Stimulated activated CD8-positive, alpha-beta memory T cell treated with anti-CD3 and anti-CD28 coated beads, Interleukin-4, amount 100 ng/mL, for 4 hours (primary cell): Measurements from ENCODE around the gene KCNJ4.

Source experiments
- DNase-seq, 2 donors: peaks; one replicate each; pipeline ENCODE4 v3.0.0-alpha.2; 2020; ENCODE audit warnings: low read depth in 2 of 2, low spot score in 1 of 2

KCNJ4 gene

DNA sequence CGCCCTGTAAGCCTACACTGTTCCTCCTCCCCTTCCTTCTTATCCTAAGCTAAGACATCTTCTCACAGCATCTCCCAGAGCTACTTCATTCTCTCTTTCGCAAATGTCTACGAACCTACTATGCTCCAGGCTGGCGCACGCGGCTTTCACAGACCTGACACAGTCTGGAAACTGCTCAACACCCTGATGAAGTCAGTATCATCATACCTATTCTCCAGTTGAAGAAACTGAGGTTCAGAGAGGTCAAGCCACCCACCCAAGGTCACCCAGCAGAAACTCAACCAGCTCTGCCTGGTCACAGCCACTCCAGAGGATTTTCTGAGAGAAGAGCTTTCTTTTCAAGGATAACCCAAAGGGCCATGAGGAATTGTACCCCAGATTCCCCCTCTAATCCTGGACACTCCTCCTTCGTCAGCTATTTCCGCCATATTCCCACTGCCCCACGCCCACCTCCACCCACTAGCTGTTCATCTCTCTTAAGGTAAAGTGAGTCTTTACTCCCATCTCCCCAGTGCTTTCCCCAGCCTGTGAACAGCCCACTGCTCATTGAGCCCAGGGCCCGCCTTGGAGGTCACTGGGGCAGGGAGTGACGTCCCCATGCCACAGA lies 1.8 kb downstream of the KCNJ4 start:
- no peak for DNase-seq

DNA sequence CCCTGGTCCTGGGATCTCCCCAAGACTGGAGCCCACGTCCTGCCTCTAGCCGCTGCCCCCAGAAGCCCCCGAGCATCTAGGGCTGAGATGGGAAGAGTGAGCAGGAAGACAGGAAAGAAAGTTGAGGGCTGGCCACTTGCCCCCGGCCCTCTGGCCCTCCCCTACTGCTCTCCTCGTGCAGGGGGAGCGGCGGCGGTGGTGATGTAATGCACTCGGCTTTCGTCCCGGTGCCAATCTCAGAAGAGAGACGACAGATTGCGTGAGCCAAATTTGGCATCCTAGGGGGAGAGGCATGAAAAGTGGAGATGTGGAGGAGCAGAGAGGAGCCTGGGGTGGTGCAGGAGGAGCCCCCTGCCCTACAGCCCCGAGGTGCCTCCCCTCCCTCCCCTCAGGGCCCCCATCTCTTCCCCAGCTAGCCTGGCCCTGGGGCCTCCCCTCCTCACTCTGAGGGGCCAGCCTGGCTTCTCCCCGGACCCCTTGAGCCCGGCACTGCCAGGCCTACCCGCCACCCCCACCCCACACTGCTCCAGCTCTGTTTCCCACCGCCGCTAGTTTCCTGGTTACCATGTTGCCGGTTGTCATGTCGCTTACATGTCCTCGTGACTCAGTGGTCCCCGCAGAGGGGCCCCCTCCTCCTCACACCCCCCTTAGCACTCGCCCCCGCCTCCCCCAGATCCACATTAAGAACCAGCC lies 2.5 kb downstream of the KCNJ4 start:
- no peak for DNase-seq

DNA sequence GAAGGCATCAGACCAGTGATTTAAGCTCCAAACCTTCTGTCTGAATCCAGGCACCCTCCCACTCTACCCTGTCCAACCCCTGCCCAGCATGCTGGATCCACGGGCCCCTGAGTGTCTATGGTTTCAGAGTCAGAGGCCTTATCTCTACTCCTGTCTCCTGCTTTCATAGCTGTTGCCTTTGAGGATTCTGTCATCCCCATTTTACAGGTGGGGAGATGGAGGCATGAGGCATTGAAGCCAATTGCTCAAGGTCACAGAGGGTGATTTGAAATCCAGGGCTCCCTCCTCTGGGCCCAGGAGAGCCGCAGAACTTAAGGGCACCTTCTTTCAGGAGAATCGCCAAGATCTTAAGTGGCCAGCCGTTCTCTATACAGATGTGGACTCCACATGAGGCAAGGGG lies 3.1 kb downstream of the KCNJ4 start:
- DNase-seq: no peak

DNA sequence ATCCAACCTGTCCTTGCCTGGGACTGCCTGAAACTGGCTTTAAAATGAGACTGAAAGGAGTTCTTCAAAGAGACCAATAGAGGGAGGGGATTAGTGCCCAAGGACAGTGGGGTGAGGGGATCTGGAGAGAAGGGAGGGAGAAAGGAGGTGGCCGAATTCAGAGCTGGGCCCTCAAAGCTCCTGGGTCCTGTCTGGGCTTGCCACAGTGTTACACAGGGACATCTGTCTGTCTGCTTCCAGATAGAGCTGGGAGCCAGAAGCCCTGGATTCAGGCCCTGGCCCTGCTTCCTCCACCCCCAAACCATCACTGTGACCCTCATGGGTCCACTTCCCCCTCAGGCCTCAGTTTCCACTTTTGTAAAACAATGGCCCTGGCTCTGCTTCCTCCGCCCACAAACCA lies 3.6 kb downstream of the KCNJ4 start:
- DNase-seq: no peak

DNA sequence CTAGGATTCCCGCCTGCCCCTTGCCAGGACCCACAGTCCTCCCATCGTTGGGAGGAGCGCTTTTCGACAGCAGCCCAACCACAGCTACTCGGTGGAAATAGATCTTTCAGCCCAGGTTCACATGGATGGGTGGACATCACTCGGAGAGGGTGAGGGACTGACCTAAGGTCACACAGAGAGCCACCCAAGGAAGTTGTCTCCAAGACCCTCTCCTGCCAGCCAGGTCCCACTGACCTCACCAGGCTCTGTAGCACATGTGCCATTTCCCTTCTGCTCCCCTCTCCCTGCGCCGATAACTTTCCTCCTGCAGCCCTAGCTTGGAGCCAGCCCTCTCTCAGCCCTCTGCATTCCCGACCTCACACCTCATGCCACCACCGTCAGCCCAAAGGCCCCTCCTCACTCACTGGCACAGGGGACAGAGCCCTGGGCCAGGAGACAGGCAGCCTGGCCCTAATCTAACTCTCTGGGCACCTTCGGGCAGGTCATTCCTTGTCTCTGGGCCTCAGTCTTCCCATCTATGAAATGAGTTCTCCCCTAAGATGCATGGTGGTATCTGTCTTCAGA lies 4.7 kb downstream of the KCNJ4 start:
- no peak for DNase-seq

DNA sequence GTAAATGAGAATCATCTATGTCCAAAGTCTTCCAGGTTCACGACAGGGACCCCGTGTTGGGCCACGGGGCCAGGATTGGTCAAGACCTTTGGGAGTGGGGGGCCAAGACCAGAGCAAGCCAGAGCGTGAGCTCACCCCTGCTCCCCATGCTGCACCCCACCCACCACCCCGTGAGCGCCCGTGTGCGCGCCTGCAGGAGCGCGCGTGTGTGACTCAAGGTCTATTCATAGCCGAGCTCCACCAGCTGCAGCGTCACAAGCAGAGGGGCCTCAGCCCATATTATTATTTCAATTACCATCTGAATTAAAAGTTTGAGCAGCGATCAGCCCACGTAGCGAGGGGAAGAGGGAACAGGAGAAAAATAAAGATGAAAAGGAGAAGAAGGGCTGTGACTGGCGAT lies 5.2 kb downstream of the KCNJ4 start:
- DNase-seq: no peak

DNA sequence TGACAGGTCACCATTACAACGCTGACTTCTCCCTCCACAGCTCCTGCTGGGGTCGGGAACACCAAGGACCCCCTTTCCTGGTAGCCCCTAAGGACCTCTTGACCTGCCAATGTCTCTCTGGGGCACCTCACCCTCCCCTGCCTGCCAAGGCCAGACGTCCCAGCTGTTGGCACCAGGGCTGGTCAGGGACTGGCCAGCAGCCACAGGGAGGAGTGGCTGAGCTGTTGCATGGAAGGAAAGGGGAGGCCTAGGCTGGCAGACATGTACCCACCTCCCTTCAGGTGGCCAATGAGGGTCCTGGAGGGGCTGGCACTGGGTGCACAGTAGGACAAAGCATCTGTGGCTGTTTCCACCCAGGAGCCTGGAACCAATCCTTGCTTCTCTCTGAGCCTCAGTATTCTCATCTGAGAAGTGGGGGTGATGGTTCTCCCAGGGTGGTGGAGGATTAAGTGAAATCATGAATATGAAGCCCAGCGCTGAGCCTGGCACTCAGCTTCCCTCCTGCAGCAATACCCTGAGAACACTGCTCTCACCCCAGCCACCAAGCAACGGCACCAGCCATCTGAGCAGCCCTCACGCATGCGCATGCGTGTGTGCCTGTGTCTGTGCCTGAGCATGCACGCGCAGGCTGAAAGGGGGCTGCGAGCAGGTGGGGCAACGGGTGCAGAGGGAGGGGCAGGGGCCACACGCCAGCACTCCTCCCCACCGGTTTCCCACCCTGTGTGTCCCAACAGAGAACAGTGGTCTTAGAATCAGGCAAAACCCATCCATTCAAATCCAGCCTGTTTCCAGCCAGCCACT lies 5.9 kb downstream of the KCNJ4 start:
- no peak for DNase-seq

DNA sequence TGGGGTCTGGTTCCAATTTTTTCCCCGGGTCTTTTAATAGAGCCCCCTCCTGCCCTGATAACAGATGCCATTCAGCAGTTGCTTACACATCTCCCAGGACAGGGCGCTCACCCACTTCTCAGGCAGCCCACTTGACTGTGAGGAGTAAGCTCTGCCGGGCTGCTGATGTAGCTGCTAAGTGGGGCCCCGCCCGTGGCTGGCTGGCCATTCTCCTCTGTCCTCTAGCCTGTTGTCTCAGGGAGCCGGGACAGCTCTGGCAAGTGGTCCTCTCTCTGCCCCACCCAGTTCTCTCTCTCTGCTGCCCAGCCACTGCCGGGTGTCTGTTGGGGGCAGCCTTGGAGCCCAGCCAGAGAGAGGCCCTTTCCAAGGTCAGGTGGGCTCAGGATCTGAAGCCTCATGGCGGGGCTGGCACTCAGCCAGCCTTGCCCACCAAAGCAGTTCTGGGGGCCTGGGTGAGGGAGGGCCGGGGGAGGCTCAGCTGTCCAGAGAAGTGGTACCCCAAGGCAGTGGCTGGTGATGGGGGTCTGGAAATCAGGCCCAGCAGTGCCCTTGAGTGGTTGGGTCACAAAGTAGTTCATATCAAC lies 8.9 kb downstream of the KCNJ4 start:
- no peak for DNase-seq

DNA sequence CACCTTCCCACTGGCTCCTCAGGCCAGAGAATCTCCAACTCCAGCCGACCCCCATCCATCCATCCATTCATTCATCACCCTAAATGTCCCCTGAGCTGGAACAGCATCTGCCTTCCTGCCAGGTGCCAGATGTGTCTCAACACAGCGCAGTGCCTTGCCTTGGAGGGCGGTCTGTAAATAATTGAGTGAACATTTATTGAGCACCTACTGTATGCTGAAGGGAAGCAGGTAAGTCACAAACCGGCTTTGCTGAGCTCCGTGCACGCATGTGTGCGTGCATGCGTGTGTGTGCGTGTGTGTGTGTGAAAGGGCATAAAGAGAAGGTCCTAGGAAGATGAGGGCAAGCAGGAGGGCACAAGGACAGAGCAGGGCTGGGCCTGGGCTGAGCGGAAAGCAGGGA lies 10.2 kb downstream of the KCNJ4 start:
- DNase-seq: no peak

DNA sequence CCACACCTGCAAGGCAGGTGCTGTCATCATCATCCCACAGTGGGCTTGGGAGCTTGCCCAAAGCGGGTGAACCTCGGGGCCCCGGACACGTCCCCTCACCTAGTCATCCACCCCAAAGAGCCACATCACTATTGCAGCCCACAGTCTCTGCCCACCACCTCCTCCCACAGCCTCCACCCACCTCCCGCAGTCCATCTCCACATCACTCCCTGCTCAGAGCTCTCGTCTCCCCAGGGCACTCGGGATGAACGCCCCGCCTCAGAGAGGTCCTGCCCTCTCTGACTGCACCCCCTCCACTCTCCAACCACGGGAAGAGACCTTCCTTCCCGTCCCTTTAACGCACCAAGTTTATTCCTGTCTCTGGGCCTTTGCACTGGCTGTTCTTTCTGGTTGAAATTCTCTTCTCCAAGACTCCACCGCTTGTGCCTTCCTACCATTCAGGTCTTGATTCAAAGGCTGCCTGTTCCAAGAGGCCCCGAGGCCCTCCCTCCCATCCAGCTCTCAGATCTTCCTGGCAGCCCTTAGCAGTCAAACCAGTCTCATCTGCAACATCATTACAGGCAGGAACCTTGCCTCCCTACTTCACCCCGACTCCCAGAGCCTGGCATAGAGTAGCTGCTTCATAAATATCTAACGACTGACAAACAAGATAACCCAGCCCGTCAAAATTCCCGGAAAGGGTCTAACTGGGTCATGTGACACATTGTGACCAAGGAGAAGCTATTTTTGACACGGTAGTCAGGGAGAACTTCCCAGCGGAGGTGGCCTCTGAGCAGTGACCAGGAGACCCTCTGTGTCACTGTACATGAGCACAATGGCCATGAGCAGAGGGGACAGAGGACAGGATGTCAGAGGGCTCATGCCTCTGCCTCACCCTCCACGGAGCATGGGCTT lies 11.1 kb downstream of the KCNJ4 start:
- no peak for DNase-seq

DNA sequence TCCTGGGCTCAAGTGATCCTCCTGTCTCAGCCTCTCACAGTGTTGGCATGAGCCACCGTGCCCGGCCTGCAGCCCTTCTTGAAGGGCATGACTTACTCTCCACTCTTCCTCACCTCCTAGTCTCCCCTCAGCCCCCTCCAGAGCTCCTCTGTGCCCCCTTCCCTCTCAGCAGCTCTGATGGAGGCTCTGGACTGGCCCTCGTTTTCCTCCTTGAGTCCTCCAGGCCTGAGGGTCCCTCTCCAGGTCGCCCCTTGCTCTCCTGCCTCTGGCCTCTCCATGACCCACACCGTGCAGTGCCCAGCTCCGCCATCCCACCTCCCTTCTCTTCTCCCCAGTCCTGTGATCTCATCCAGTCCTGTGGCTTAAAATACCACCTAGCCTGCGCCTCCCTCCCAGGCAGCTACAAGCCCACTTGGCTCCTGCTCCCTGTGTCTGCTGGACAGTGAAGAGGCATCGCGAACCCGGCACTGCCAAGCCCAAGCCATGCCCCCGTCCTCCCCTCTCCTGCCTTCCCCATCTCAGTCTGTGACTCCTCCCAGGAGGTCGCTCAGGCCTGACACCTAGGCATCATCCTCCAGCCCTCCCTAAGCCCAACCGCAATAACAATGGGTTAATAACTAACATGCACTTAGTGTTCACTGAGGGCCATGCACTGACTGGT lies 11.9 kb downstream of the KCNJ4 start:
- no peak for DNase-seq

DNA sequence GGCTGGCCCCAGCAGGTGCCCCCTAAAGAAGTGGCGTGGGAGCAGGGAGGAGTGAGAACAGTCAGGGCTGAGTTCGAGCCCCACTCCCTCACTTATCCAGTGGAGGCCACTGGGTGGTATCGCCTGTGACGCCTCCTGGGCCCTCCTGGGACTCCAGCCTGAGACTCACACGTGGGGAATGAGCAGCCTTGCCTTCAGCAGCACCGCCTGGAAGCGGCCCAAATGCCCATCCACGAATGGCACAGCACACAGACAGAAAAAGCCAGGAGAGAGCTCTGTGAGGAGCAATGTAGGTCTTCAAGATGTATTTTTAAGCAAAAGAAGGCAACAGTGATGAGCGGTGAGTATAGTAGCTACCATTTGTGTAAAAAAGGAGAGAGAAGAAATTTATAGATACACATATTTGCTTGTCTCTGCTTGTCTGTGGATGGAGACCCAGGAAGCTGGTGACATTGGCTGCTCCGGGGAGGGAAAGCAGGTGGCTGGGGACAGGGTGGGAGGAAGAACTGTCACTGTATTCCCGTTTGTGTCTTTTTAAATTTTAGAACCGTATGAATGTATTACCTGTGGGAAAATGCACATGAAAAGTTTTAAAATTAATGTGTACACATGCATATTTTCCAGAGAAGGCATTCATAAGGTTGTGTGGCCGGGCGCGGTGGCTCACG lies 13.2 kb downstream of the KCNJ4 start:
- no peak for DNase-seq

DNA sequence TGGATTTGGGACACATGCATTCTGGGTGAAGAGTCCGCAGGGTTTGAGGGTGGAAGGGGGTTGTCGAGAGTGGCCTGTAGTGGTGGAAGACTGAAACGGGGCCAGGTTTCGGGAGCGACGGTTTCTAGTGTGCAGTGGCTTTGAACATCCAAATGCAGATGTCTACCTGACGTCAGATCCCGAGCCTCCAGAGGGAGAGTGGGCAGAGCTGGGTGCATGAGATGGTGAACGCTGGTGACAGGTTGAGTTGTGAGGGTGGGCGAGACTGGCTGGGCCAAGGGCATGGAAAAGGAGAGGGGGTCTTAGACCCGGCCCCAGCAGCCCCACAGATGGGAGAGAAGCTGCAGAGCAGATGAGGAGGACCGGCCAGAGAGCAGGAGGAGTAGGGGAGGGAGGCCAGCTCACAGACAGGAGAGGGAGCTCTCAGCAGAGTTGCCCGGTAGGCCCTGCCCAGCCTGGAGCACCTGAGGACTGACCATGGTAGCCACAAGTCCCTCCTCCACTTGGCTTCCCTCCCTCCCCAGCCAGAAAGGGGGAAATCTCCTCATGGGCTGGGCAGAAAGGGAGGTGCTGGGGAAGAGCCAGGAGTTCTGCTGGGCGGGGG lies 14.2 kb downstream of the KCNJ4 start:
- DNase-seq: no peak

DNA sequence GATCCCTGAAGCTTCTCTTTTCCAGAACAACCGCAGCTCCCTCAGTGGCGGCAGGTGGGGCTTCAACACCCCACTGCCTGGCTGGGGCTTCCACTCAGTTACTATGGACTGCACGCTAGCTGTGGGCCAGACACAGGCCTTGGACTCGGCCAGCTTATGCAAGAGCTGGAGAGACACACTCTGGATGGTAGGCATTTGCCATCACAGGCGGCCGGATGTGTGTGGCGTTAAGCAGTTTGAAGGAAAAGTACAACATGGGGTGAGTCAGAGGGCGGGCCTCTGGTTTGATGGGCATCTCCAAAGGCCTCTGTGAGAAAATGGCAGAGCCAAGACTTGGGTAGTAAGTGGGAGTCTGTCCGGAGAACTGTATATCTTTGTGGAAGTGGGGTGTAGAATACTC lies 17.6 kb downstream of the KCNJ4 start:
- no peak for DNase-seq

DNA sequence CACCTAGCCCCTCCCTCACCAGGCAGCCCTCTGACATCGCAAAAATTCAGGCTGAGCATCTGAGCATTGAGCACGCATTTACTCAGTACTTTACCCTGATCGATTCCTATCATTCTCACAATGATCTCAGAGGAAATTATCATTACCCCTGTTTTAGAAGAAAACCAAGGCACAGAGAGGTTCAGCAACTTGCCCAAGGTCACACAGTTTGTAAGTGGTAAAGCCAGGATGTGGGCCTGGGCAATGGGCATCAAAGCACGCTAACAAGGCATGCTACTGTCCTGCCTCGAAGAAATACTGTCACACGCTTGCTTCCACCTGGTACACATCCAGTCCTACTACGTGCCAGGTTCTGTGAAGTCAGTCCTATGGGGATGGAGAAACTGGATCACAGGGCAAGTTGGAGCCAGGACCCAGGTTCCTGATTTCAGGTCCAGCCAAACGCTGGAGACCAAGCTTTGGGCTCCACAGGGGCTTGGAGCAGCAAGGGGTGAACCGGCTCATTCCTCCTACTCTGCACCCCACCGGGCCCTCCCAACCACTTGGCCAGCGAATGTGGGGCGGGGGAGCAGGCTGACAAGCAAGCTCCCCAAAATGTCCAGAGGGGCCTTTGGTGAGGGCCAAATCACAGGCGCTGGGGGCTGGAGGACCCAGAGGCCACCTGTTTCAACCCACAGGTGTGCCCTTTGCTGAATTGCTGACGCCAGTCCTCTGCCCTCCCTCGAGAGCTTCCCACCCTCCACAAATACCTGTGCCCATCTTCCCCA lies 18.2 kb downstream of the KCNJ4 start:
- DNase-seq: no peak

DNA sequence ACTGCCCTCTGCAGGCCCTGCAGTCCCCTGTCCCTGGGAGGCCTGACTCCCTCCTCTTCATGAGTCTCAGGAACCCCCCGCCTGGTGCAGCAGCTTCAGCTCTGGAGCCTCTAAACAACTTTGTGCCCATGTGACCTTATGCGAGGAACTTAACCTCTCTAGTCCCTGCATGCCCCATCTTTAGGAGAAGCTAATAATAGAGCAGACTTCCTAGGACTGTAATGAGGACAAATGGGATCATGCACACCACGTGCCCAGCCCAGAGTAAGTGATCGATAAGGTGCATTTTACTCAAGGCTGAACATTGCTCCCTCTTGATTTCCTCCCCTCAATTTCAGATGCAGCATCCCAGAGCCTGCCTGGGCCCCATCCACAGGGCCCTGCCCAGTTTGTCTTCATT lies 19.0 kb downstream of the KCNJ4 start:
- no peak for DNase-seq

DNA sequence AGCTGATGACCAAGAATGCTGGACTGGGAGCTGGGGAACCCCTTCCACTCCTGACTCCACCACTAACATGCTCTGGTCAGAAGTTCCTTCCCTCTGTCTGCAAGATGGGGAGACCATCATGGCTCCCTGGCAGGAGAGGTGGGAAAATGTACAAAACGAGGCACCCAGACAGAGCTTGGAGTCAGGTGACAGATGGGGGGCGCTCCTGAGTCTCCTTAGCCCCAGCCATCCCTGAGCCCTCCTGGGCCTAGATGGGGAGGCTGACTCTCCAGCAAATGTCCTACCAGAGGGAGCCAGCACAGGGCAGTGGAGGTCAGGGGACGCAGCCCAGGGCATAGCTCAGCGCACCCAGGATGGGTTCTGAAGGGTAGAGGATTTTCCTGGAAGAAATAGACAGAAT lies 20.0 kb downstream of the KCNJ4 start:
- DNase-seq: no peak

DNA sequence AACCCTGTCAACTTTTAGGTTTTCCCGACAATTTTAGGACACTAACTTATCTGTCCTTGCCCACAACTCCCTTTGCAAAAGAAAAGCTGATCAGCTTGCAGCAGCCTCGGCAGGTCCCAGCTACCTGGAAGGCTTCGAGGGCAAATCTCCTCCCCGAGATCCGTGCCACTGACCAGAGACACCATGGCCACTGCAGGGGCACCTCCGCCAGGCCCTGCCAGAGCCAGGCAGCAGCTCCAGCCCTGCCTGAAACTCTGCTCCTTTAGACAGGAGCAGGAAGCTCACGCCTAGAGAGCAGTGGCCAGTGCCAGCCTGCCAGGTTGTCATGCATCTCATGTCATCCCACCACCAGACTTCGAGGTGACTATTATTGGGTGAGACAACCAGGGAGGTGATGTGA lies 21.1 kb downstream of the KCNJ4 start:
- DNase-seq: no peak

DNA sequence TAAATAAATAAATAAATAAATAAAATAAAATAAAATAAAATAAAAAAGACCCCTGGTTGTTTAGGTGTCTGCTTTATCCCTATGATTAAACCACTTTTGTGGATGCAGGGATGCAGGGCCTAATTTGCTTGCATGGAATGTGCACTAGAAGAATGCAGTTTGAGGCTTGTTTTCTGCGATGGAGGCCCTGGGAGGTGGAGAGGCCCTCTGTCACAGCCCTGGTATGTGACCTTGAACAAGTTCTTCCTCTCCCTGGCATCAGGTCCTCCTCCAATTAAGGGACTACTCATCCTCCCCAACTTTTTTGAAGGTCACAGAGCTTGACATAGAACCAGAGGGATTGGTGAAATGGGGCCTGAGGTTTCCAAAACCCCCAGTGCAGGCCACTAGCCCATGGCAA lies 22.7 kb downstream of the KCNJ4 start:
- DNase-seq: no peak
